HG03095 (cell line): Measurements from ENCODE around the gene STAM.
A peak's percentile ranks its signal among the peaks of the same experiment; 100 is the strongest.
"Not testable (repeated sequence)": the region's sequence is repeated elsewhere in the genome, so short reads cannot be mapped to it uniquely, and the experiment has no call there.

Experiments
- ATAC-seq: cut with Tn5 transposase; IDR thresholded peaks from one replicate; pipeline ENCODE4 v1.9.1; 2021; ENCODE audit warnings: moderate library complexity; ENCODE audit not compliant: unreplicated experiment

Gene STAM

DNA sequence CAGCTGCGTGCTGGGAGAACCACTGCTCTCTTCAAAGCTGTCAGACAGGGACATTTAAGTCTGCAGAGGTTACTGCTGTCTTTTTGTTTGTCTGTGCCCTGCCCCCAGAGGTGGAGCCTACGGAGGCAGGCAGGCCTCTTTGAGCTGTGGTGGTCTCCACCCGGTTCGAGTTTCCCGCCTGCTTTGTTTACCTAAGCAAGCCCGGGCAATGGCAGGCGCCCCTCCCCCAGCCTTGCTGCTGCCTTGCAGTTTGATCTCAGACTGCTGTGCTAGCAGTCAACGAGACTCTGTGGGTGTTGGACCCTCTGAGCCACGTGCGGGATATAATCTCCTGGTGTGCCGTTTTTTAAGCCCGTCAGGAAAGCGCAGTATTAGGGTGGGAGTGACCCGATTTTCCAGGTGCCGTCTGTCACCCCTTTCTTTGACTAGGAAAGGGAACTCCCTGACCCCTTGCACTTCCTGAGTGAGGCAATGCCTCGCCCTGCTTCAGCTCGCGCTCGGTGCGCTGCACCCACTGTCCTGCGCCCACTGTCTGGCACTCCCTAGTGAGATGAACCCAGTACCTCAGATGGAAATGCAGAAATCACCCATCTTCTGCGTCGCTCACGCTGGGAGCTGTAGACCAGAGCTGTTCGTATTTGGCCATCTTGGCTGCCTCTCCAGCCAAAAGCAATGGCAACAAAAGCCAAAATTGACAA is 78.5 kb downstream of the STAM start:
- ATAC-seq, result not testable (repeated sequence)

DNA sequence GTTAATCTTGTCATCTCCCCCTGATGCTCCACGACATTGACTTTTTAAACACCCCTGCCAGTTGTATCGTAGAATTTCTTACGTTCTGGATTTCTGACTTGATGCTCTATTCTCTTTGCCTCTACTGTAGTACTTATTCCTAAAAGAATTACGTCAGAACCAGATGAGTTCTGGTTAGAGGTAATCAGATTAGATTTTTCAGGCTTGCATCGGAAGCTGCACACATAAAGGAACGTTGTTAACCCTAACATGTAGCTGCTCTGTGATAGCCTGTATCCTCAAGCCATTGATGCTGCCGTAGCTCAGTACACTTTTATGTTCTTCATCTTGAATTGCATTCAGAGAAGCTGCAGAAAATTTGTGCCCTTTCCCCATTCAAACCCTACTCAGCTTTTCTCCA is 81.8 kb downstream of the STAM start:
- ATAC-seq, result no peak

DNA sequence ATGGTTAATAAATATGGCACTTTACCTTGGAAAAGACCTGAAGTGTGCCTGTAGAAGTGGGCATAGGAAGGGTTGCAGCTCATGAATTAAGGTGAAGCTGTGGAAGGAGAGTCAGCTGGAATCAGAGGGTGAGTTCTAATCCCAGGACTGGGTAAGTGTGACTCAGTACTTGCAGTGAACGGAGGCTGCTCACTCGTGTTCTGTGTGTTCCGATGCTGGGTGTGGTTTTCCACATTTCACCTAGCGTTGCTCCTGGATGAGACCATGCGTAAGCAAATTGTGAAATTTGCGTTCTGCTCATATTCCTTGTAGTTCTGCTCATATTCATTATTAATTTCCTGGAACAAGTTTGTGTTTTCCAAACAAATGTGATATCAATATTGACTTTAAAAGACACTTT is 85.7 kb downstream of the STAM start:
- ATAC-seq, result no peak

DNA sequence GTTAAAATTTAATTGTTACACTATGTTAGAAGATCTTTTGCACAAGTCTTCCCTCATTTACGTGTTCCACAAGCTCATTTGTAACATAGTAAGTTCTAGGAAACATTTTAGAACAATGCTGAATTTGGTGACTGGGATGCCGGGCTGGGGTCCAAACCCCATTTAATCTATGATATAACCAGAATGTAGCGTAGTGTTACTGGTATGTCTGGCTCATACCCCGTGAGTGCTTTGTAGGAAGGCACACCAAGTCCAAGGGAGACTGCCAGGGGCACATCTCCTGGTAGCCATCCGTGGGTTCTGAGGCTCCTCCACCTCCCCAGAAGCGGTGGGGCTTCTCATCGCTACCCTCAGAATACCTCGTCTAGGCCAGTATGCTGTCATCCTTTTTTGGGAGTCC is 86.7 kb downstream of the STAM start:
- ATAC-seq, result no peak

DNA sequence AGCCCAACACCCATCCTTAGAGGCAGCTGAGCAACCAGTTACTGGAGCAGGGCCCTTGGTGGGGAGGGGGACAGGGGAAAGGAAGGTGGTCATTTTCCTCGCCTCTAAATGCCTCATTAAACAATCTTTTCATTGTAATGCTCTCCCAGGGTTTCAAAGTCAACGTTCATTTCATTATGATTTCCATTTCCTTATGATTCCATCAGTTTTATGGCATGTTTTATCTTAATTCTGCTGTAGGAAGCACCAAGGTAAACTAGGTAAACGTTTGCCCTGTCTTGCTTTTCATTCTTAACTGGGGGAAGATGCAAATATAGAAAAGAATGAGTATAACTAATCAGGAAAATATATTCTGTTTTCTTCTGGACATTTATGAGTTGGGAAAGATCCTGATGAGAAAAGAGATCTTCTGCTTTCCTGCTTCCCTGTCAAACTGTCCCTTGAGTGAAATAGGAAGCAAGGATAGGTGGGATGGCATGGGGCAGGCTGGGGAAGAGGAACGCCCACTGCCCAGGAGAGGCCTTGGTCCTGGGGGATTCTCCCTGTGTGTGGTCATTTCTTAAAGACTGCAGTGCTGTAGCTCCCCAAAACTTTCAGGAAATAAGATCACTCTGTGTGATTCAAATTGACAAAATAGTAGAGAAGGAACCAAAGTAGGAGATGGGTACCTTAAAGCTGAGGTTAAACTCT is 87.5 kb downstream of the STAM start:
- ATAC-seq, result no peak

DNA sequence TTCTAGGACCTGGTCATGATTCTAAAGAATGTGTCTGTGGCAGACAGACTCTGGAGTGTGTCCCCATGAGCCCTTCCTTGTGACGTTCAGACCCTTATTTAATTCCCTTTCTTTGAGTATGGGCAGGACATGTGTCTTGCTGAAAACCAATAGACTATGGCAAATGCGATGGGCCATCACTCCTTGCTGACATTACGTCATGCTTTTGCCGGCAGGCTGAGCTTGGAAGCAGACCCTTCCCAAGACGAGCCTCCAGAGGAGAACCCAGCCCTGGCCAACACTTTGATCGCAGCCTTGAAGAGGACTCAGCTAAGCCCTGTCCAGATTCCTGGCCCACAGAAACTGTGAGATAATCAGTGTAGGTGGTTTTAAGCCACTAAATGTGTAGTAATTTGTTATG is 89.7 kb downstream of the STAM start:
- ATAC-seq, result no peak

DNA sequence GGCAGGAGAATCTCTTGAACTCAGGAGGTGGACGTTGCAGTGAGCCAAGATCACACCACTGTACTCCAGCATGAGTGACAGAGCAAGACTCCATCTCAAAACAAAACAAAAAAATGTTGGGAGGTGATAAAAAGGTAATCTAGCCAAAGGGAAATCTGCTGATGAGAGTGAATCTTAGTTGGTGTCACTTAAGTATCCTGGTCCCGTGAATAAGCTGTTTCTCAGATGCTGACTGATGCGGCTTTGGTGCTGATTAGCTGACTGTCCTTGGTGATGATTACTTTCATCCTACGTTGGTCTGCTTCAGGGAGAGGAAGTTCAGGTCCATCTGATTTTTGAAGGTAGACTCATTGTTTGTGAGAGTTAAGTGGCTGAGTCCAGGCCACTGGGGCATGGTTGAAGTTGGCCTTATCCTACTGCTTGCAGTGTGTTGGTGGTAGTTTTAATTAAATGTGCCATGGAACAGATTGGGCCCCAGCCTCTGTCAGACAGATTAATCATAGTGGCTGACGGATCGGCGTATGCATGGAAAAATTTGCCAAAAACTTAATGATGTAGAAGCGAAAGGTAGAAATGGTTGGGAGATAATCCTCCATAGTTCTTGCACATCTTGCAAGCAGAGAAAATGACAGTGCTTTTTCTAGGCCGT is 90.6 kb downstream of the STAM start:
- ATAC-seq, result no peak

DNA sequence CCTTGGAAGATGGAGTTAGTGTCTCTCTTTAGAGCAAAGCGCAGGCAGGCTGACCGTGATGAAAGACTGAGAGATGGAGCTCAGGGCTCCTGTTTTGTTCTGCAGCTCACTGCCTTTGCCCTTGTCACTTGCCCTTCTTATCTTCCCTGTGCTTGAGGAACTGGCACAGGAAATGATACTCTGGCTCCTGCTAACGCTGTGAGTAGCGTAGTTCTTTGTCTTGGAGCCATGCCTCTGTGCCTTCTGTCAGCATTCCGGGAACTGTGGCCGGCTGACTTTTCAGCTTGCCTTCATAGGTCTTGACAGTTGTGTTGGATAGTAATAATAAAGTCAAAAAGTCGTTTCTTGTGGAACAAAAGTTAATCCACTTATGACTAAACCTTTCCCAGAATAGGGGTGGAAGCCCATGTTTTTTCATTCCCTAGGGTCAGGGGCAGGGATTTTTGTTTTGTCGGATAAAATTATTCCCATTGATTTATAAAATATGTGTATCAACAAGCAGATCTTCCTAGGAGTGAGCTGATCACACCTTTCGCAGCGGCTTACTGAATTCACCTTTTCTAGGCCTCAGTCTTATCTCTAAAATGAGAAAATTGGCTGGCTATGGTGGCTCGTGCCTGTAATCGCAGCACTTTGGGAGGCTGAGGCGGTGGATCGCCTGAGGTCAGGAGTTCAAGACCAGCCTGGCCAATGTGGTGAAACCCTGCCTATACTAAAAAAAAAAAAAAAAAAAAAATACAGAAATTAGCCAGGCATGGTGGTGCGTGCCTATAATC is 91.4 kb downstream of the STAM start:
- no peak for ATAC-seq

DNA sequence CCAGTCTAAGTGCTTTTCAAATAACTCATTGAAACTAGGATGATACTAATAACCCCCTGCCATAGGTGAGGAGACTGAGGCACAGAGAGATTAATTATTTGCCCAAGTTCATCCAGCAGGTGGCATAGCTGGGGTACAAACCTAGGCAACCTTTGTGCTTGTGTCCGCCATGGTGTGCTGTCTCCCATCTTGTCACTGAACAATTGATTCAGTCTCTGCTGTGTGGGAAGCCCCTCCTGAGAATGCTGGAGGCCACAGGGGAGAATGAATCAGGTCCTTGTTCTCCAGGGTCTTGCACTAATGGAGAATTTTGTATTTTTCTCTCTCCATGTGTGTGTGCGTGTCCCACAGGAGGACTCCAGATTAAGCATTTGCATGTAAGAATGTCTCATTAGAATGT is 92.3 kb downstream of the STAM start:
- ATAC-seq, result no peak

DNA sequence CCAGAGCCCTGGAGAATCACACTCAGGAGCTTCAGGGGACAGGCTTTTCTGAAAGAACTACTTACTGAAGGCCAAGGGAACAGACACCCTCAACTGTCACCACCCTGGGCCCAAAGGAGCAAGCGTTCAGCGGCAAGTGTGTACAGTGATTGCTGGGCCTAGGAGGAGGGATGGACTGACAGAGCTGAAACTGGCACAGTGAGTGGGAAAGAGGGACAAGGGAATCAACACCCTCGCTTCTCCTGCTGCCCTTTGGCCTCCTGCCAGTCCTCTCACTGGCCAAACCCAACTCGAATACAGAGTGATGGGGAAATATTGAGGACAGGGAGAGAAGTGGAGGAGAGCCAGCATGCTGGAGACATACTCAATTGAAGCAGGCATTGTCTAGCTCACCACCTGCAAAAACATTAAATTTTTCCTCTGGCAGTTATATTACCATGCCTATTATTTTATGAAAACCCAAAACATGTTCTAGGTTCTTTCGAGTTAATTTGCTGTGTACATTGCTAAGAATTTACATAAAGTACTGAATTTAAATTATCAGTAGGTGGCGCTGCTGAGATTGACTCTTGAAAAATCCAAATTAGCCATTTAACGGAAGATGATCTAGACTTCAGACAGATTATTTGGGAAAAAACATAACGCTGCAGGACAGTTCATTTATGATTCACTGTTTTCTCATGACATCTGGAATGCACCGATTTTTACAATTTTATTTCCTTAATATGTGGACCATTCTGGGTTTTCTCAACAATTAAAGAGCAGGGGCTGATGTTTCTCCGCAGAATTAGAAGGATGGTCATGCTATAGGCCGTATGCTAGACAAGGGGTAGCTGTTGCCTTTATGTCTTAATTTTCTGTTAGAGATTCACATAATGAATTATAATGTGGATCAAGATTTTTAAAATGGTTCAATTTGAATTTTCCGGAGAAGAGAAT is 93.3 kb downstream of the STAM start:
- no peak for ATAC-seq

DNA sequence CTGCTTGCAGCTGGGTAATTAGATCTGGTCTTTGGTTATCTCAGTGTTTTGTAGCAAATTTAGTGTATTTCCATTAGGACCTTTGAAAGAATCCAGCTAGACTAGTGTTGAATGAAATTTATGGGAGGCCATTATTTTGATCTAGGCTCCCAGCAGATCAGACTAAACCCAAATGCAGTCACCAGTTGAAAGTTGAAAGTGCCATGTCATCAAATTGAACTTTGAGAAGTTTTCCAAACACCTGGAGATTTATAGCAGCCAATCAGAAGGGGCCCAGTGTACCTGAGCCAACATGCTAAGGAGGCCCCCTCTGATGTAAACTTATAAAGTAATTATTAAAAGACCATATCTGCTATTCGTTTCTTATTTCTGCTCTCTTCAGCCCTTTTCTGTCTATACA is 96.7 kb downstream of the STAM start:
- no peak for ATAC-seq

DNA sequence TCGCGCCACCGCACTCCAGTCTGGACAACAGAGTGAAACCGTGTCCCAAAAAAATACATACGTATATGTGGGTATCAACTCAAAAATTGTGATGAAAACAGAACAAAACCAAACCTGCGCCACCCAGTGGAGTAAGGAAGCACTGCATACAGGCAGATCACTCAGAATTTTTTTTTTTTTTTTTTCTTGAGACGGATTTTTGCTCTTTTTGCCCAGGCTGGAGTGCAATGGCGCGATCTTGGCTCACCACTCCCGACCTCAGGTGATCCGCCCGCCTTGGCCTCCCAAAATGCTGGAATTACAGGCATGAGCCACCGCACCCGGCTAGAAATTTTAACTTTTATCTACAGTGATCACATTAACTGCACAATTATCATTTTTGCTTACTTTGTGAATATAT is 99.0 kb downstream of the STAM start:
- no peak for ATAC-seq

DNA sequence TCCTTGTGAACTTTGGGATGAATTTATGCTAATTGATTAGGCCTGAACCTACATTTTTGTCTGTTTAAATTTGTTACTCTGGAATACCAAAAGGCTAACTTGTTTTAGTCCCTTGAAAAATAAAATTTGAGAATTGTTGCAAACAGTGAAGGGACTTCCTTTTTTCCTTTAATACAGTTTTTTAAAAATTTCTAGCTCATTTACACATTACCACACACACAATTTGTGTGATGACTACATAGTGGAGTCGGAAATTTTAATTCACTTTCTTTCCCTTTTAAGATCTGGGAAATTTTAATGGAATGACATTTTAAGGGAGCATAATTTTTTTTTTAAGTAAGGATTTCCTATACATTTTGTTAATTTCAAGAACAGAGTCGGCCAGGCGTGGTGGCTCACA is 99.5 kb downstream of the STAM start:
- no peak for ATAC-seq

DNA sequence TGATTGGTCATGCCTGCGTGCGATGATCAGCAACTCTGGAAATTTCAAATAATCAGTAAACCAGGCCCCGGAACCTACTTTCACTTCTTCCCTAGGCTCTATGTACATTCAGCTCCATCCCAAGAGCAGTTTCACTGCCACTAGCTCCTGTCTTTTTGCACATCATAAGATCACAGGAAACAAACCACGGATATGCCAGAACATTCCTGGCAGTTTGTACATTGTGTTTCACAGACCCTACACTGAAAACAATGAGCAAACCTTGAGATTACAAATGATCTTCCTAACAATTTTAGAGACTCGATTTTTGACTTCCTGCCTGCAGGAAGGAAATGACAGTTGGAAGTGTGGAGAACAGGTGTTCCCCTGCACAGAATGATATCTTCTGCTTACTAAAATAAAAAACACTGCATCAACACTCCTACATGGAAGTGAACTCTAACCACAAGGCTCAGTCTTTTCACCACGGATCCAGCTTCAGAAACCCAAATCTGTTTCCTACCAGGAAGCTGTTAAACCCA is 100.5 kb downstream of the STAM start:
- ATAC-seq, result no peak

DNA sequence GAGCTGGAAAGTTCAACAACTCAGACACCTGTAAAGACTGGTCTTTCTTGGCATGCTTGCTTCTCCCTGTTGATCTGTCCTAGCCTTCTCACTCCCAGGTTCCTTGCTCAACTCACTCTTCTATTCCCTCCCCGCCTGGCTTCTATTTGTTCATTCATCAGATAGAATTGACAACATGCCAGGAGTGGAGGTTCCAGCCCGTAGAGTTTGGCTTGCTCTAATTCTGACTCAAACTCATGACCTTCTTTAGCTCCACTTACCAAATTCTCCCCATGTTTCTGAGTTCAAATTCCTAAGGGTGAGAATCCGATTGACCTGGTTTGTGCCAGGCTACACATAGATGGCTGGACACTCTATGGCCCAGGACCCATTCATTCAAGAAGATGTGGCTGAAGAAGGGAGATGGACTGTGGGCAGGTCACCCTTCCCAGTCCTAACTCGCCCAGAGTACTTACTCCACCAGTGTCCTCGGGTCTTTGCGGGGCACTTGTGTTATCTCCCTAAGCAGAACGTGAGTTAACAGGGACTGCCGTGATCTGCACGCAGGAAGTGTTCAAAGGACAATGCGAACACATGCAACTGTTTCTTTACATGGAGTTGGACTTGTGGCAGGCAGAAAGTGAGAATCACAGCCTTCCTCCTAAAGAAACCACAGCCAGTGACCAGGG is 104.1 kb downstream of the STAM start:
- ATAC-seq, result no peak

DNA sequence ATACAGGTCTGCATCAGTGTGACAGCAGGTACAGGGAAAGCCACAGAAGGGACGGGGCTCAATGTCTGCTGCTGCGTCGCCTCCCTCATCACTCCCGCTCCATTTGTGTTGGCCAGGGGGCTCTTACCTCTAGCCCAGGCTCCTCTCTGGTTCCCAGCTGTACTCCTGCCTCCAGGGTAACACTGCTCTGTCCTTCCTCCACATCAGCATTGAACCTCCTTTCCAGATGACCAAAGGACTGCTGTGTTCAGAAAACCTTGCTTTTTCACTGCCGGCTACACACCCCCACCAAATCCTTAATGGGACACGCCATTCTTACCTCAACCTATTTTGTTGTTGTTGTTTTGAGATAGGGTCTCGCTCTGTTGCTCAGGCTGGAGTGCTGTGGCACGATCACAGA is 105.9 kb downstream of the STAM start:
- ATAC-seq, result no peak

DNA sequence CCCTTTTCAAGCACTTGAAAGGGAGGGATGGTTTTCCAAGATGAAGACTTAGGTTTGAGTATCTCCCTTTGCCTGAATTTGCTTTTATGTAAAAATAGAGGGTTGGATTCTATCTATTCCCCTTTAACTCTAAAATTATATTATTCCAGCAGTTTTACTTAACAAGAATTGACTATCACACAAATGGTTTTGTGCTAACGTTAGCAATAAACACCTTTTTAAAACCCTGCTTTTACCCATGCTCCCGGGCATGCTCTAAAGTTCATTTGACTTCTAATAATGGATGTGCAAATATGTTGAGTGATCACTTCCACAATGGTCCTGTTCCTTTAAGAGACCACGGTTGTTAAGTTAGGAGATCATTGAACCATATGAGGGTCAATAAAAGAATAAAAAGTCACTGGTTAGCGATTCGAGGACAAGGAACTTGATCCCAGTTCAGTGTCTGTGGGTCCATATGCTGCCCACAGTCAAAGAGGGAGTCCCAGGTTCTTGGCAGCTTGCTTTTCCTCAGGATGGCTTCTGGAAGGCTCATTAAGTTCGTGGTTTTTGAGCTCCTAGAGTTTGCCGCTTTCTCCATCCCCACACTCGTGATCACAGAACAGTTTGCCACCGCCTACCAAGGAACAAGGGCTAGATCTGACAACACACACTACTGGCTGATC is 108.0 kb downstream of the STAM start, which contains the start of gene TMEM236:
Gene TMEM236, plus strand, starts transcription at position 421 of the 665 bp plus-strand sequence. Its CDS starts 95 bp downstream, at position 516.
- ATAC-seq, result no peak

DNA sequence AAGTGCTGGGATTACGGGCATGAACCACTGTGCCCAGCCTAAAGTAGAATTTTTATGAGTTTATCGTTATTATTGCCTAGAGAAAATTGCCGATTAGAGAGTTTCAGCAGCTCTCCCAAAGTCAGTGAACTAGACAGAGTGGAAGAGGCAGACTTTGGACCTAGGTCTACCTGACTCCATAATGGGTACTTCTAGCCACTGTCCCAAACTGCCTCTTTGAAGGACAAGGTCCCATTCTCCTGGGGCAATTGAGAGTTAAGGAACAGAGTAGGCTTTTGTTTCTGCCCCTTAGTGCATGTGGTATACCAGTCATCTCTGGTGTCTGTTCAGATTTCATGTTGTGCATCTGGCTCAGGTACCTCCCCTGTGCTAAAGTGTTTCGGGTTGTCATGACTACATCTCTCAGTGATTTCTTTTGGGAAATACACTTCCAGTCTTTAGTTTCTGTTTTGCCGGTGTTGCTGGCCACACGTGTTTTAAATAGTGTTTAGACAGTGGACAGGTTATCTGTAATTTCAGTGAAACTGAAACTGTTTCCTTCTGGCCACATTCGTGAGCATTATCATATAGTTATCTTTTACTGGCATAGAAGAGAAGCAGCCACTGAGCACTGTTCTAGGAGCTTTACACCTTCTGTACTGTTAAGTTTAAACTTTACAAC is 112.7 kb downstream of the STAM start:
- ATAC-seq, result peak; percentile 97
